ENCODE results near the gene HM13. TPM values are rescaled to one million over a fixed set of nuclear protein-coding genes. Genes with fewer than 3 reads are reported as not detected.
A peak's percentile ranks its signal among the peaks of the same experiment; 100 is the strongest.

HM13 gene
- total and polyA plus RNA-seq, 2 of the 13 experiments (the other 11 are each of a cell fraction or from before 2014, with no cell fraction given): 118 to 243 TPM

DNA sequence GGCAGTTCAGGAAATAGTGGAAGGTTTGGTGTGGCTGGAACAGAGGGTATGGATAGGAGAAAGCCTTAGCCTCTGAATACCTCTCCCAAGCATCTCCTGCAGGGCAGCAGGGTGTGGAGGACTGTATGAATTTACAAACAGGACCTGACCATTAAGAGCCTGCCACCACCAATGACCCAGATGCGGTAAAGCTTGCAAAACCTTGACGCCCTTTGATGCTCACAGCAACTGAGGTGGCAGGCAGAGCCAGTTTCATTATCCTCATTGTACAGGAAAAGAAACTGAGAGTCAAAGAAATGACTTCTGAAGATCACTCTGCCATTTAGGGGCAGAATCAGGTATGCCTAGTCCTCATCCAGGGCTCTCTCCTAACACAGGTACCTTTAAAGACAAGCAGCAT lies 2.4 kb downstream of the HM13 start (continued):
- TF ChIP-seq, protein P1, sequence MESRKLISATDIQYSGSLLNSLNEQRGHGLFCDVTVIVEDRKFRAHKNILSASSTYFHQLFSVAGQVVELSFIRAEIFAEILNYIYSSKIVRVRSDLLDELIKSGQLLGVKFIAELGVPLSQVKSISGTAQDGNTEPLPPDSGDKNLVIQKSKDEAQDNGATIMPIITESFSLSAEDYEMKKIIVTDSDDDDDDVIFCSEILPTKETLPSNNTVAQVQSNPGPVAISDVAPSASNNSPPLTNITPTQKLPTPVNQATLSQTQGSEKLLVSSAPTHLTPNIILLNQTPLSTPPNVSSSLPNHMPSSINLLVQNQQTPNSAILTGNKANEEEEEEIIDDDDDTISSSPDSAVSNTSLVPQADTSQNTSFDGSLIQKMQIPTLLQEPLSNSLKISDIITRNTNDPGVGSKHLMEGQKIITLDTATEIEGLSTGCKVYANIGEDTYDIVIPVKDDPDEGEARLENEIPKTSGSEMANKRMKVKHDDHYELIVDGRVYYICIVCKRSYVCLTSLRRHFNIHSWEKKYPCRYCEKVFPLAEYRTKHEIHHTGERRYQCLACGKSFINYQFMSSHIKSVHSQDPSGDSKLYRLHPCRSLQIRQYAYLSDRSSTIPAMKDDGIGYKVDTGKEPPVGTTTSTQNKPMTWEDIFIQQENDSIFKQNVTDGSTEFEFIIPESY (CRISPR knock-in tag; IDR thresholded peaks at IDR 0.05): peak; percentile 80
- TF ChIP-seq ZNF747 (CRISPR knock-in tag; IDR thresholded peaks at IDR 0.05; ENCODE audit: borderline replicate concordance): no peak
- TF ChIP-seq BRF2 (CRISPR knock-in tag; IDR thresholded peaks at IDR 0.05): no peak

- Histone ChIP-seq H3K9ac (ENCODE audit: insufficient read depth, low read depth, low read length) (0 out of 2 replicates have a peak overlapping the region, but pooled peaks have one; percentile 97), H3K4me3 (replicated peaks in 1 of 3; ENCODE audit: insufficient read depth in 1 of 3, low read depth in 2 of 3, low read length in 3 of 3) (0 out of 6 replicates have a peak overlapping the region, but pooled peaks of 1 of the 3 experiments have one; percentile 2), H3K4me1 (ENCODE audit: insufficient read depth, low read length) (peaks cover 52% of the 10 kb centered on the region), H3K4me2 (ENCODE audit: low read depth, low read length) (peak overlapping the region; percentile 95), H3K36me3 (replicated peaks in 1 of 2; ENCODE audit: control insufficient read depth in 1 of 2, insufficient read depth in 2 of 2, low read length in 2 of 2) (peaks cover 13 to 41% of the 10 kb centered on the region in 2 experiments), H4K20me1 (ENCODE audit: insufficient read depth, low read length) (peaks cover 39% of the 10 kb centered on the region), H3K79me2 (ENCODE audit: insufficient read depth, low read length) (peaks cover 68% of the 10 kb centered on the region), H3K27me3 (ENCODE audit: control insufficient read depth in 1 of 2, insufficient read depth in 2 of 2, low read length in 2 of 2) (no peaks in the 10 kb centered on the region; a peak in 1 of 5 replicates), H3K9me3 (ENCODE audit: low read length) (no peaks in the 10 kb centered on the region), H3K27ac (ENCODE audit: extremely low read length, insufficient read depth, low read length) (peak overlapping the region; percentile 2), H2AFZ (ENCODE audit: low read length) (no peak overlapping the region)
- in situ Hi-C loops (cut with HindIII; ENCODE audit: extremely low pct_ligation_motif_present, low pct_unique_long_range_greater_than_20kb): no loop called here
- ChIA-PET POLR2A (interaction anchor here (0.7 to 1.6 kb wide), 5 partner anchors 11 to 34 kb away, joined by 3 to 11 read pairs (median 4); a partner anchor contains a TSS), CTCF (ENCODE audit: low intra/inter-chr PET ratio, low total read pairs) (no interaction called here)
- peak; percentile 78 for ATAC-seq
- 53% methylated on average over 4 of the region's 4 CpGs for WGBS (ENCODE audit: low lambda C conversion rate)
- intact Hi-C loops (cut with micrococcal nuclease; ENCODE audit: unreplicated experiment): loop anchor here (1.0 to 10.0 kb wide), 2 partner anchors 30 to 97 kb away; a partner anchor contains a TSS
- no TSS peak for BruUV-seq (replicated peaks)
- peak; percentile 92 for FAIRE-seq
- DNase-seq (ENCODE audit: low spot score): peak; percentile 91
- no peak for TF ChIP-seq ZKSCAN5 (CRISPR knock-in tag; IDR thresholded peaks at IDR 0.05)
- TF ChIP-seq, protein P2, sequence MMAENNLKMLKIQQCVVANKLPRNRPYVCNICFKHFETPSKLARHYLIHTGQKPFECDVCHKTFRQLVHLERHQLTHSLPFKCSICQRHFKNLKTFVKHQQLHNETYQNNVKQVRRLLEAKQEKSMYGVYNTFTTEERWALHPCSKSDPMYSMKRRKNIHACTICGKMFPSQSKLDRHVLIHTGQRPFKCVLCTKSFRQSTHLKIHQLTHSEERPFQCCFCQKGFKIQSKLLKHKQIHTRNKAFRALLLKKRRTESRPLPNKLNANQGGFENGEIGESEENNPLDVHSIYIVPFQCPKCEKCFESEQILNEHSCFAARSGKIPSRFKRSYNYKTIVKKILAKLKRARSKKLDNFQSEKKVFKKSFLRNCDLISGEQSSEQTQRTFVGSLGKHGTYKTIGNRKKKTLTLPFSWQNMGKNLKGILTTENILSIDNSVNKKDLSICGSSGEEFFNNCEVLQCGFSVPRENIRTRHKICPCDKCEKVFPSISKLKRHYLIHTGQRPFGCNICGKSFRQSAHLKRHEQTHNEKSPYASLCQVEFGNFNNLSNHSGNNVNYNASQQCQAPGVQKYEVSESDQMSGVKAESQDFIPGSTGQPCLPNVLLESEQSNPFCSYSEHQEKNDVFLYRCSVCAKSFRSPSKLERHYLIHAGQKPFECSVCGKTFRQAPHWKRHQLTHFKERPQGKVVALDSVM (CRISPR knock-in tag; IDR thresholded peaks at IDR 0.05): no peak
- peak; percentile 68 for TF ChIP-seq RBM22 (optimal IDR thresholded peaks at IDR 0.05; ENCODE audit: low read length)
- TF ChIP-seq SALL1 (CRISPR knock-in tag; IDR thresholded peaks at IDR 0.05): peak; percentile 53
- no peak for TF ChIP-seq ZBTB8A (CRISPR knock-in tag; IDR thresholded peaks at IDR 0.05; ENCODE audit: borderline replicate concordance, low read depth)
- TF ChIP-seq, protein P3, sequence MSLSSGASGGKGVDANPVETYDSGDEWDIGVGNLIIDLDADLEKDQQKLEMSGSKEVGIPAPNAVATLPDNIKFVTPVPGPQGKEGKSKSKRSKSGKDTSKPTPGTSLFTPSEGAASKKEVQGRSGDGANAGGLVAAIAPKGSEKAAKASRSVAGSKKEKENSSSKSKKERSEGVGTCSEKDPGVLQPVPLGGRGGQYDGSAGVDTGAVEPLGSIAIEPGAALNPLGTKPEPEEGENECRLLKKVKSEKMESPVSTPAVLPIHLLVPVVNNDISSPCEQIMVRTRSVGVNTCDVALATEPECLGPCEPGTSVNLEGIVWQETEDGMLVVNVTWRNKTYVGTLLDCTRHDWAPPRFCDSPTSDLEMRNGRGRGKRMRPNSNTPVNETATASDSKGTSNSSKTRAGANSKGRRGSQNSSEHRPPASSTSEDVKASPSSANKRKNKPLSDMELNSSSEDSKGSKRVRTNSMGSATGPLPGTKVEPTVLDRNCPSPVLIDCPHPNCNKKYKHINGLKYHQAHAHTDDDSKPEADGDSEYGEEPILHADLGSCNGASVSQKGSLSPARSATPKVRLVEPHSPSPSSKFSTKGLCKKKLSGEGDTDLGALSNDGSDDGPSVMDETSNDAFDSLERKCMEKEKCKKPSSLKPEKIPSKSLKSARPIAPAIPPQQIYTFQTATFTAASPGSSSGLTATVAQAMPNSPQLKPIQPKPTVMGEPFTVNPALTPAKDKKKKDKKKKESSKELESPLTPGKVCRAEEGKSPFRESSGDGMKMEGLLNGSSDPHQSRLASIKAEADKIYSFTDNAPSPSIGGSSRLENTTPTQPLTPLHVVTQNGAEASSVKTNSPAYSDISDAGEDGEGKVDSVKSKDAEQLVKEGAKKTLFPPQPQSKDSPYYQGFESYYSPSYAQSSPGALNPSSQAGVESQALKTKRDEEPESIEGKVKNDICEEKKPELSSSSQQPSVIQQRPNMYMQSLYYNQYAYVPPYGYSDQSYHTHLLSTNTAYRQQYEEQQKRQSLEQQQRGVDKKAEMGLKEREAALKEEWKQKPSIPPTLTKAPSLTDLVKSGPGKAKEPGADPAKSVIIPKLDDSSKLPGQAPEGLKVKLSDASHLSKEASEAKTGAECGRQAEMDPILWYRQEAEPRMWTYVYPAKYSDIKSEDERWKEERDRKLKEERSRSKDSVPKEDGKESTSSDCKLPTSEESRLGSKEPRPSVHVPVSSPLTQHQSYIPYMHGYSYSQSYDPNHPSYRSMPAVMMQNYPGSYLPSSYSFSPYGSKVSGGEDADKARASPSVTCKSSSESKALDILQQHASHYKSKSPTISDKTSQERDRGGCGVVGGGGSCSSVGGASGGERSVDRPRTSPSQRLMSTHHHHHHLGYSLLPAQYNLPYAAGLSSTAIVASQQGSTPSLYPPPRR (CRISPR knock-in tag; IDR thresholded peaks at IDR 0.05; ENCODE audit: borderline replicate concordance): no peak
Observed at GRCh38 chr20:31517373-31517772, 3.1 kb downstream of the HM13 start.

All from HepG2 (cell line).